ENCODE measurements around the gene DNAAF8.
A peak's percentile ranks its signal among the peaks of the same experiment; 100 is the strongest.

Gene DNAAF8

DNA sequence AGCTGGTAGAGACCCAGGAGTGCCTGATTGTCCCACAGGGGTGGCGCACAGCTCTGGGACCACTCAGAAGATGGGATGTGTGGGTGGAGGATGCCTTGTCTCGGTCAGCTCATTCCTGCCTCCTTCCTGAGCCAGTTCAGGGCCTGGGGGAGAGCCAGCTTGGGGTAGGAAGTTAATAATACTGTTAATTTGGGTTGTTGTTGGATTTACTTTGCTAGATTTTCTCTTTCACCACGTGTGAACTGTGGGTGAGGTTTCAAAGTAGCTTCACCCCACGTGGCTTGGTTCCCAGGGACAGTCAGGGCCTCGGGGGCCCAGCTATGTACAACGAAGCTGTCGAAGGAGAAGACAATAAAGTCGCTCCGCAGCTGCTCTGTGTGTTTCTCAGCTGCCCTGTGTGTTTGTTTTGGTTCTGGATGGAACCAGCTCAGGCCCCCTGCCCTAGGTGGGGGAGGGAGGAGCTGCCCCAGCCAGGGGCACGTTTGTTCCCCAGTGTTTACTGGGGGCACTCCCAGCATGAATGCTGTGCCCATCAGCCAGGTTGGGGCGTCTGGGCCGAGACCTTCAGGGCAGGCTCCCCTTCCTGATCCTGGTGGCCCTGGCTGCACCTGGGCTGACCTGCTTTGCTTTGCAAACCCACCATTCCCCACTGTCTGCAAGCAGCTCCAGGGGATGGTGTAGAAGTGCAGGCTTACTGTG lies 38.7 kb upstream of the DNAAF8 start:
- no peak for DNase-seq

DNA sequence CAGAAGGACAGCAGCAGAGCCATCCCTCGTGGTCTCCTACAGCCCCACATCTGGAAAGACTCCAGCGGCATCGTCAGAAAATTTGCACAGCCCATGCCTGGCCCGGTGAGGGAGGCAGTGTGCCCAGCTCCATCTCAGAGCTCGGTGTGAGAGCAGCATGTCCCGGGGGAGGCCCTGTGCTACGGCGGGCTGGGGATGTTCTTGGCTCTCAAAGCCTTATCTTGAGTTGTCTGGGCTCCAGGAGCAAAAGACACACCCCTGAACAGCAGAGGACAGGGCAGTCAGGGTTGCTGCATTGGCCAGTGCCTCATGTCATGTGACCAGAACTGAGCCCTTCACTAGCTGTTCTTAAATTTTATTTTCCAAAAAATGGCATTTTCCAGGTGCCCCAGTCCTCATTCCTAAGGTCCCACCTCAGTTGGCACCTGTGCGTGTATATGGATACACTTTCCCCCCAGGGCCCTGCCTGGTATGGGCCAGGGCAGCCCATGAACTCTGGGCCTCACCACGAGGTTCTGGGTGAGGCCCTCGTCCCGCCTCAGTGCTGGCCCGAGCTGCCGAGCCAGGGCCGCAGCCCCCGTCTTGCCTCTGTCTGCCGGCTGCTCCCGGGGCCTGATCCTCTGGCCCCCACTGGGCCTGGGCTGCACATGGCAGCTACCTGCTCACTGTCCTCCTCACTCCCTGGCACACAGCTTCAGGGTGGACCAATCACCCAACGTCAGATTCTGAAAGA lies 38.0 kb upstream of the DNAAF8 start:
- no peak for DNase-seq

DNA sequence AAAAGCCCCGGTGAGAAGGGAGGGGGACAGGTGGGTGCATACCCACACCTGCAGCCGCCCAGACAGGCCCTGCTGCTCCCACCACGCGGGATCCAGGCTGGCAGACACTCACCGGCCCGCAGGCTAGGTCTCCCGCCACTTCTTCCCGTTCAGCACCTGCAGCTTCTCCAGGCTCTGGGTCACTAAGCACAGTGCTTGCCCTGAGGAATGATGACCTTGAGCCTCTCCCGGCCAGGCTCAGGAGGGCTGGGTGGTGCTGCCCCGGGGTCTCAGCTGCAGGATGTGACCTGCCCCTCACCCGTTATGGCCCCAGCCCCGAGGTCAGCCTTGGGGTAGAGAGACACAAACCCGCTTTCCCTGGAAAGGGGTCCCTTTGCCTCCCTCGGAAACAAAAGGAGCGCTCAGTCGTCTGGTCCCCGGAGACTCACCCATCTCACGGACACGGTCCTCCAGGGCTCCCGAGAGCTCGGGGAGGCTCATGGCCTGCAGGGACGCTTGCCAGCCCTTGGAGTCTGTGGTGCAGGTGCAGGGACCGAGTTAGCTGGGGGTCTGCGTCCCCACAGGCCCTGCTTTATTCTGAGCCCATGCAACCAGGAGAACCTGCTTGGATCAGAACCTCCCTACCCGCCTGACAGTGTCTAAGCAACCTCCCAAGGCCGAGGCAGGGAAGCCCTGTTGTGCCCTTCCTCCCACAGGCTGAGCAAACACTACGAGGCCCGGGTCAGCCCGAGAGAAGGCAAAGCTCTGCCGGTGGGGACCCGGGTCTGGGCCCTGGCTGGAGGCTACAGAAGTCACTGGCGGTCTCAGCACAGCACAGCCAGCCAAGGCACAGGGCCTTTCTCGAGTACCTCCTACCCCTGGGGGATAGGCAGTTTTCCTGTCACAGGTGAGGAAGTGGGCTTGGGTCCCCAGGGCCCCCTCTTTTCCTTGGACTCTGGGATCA lies 37.2 kb upstream of the DNAAF8 start:
- DNase-seq = no peak

DNA sequence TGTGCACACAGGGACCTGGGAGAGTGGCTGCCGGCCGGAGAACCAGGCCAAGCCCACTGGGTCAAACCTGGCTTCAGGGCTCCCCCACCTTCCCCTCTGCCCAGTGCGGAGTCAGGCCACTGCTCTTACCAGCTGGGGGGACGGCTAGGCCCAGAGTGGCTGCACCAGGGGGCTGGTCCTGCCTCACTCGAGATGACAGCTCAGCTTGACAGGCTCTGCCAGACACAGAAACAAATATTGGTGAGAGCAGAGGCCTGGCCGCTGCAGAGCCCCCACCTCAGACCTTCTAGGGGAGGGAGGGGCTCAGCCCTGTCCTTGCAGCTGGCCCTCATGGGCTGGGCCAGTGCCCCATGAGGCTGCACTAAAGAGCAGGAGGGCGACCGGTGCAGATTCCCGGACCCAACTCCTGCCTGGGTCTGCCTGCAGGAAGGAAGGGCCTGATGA lies 36.5 kb upstream of the DNAAF8 start:
- DNase-seq = no peak

DNA sequence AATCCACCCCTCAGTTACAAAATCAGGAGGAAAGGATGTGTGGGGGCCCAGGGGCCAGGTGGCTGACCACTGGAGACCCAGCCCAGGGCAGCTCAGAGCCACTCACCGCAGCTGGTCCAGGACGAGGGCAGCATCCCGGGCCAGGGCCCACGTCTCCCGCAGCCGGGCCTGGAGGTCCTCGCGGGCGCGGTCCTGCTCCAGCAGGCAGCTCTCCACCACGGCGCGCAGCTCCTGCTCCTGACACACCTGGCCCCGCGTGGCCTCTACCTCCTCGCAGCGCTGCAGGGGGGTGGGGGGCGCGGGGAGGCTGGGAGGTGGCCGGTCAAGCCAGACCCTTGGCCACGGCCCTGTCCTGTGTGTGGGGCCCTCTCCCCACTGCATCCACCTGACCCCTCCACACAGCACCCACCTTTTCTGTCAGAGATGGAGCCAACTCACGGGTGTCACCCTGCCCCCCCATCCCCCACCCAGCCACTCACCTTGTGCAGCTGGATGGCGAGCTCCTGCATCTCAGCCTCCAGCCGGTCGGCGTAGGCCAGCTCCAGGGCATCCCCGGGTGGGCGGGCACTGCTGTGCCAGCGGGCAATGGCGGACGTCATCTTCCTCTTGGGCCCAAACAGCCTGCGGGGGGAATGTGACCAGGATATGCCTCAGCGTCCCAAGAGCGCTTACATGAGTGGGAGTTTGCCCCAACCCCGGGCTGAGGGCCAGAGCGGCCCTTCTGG lies 35.9 kb upstream of the DNAAF8 start:
- DNase-seq = no peak

DNA sequence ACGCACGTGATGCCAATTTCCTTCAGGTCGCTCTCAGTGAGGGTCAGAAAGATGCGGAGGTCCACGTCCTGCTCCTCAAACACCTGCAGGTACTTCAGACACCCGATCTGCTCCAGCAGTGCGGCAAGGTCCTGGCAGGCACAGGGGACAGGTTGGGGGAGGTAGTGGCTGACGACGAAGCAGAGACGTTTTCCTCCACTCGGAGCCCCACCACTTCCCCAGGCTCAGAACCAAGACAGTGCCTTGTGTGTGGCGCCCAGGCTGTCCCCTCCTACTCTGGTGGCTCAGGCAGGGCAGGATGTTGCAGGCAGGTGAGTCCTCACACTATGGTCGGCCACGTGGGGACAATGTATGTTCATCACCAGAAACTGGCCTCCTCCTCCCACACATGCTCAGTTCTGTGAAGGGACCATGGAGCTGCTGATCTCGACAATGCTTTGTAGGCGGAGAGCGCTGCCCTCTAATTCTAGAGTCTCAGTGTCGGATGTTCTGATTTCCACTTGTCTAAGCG lies 35.2 kb upstream of the DNAAF8 start:
- DNase-seq = no peak

DNA sequence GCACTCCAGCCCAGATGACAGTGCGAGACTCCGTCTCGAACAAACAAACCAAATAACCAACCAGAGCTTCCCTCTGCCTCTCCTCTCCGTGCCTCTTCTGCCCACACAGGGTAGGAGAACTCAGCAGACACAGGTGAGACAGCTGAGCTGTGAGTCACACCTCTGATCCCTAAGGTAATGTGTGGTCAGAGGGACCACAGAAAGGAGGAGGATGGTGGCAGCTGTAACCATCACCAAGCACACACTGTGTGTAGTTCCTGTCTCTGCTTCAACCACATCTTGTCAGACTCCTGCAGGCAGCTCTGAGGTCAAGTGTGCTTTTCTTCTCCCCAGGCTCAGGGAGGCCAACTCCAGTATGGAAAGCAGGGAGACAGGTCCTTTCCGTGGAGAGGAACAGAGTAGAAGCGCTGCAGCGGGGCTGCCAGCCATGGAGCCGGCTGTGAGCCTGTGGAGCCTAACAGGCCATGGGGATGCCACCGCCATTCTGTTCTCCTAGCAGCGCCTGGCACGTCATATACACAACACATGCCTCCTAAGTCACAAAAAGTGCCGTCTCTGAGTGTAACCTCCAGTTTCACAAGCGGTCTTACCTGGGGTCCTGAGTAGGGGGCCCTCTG lies 33.8 kb upstream of the DNAAF8 start:
- DNase-seq = peak; percentile 32

DNA sequence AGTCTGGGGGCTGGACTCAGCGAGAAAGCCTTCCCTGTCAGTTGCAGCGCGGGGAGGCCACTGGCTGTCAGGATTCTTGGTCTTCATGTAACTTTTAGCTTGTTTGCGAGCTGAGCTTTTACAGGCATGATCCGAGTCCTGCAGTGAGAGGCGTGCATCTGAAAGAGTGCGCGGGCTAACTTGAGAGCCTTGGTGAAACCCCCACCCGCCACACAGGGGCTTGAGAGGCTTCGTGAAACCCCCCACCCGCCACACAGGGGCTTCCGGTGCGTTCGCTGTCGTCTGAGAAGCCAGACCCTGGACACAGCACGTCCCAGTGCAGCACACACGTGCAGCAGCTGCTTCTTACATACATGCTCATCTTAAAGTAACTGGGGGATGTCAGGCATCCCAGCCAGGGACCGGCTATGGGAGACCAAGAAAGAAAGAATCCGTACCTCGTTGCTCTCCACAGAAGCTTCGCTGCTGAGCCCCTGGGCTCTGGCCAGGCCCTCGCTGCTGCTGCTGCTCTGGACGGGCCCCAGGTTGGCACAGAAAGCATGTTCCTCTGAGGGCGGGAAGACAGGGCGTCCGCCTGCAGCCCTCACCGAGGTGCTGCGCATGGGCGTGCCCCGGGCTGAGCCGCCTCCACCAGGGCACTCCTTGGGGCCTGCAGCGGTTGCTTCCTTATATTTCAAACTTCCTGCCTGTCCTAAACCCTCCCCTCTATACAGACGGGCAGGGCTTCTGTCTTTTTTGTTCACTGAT lies 33.2 kb upstream of the DNAAF8 start:
- no peak for DNase-seq

DNA sequence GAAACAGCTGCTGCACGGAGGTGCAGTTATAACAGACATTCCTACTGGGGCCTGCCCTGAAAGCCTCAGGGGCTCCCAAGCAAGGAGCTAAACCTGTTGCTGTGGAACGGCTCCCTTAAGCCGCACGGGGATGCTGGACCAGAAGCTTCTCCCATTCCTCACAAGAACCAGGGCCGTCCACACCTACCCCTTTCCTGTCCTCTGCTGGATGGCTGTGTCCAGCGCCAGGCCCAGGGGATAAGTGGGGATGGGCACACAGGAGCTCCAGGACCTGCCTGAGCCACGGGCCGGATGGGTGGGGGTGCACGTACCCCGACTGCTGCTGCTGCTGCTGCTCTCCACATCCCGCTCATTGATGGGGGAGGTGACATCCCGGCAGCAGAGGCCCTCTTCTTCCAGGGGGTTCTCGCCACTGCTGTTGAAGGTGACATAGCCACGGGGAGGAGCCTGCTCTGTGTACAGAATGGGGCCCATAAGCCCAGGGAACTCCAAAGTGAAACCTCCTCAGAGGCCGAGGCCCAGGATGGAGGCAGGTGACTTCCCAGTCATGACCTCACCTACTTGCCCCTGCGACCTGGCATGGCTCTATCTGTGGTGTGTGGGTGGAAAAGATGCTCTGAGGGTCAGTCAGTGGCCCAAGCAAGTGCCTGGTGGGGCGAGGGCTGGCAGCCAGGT lies 32.4 kb upstream of the DNAAF8 start:
- DNase-seq = no peak

DNA sequence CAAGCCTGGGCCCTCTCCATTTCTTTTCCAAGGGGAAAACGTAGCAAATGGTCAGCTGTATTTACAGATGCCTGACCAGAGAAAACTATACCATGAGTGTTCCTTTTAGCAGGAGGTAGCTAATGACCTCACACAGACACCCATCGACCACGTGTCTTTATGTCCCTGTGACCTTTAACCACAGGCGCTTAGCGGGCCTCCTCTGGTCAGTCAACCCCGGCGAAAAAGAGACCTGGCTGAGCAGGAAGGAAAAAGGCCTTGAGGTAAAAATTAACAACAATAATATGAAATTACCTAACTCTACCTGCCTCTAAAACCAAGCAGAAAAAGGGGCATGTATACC lies 31.9 kb upstream of the DNAAF8 start:
- DNase-seq = no peak

DNA sequence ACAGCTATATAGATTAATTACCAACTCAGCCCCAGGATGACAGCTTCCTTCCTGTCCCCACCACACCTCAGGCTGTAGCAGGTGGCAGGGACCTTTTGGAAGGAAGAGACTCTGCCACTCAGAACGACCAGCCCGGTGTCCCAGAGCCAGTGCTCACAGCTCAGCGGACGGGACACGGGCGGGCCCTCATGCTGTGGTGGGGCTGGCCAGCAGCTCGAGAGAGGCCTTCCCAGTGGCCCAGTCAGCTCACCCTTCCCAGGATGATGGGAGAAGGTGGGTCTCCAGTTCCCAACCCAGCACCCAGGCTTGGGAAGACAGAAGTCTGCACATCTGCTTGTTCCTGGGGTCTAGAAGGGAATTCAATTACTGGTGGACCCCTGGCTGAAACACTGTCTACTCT lies 30.4 kb upstream of the DNAAF8 start:
- no peak for DNase-seq

DNA sequence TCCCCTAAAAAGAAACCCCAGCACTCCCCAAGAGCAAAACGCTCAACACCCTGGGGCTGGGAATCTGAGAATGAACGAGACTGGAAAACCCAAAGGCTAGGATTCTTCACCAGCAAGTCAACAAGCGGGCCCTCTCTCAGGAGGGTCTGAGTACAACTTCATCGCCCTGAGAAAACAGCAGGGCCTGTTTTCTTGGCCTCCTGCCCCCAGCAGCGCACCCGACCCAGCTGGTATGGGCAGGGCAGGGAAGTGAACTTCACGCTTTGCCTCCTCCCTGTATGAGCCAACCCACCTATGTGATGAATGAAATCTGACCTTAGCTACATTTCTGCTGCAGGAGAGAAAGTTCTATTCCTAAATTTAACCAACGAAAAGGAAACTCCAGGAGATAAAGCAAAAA lies 29.8 kb upstream of the DNAAF8 start:
- DNase-seq = no peak

DNA sequence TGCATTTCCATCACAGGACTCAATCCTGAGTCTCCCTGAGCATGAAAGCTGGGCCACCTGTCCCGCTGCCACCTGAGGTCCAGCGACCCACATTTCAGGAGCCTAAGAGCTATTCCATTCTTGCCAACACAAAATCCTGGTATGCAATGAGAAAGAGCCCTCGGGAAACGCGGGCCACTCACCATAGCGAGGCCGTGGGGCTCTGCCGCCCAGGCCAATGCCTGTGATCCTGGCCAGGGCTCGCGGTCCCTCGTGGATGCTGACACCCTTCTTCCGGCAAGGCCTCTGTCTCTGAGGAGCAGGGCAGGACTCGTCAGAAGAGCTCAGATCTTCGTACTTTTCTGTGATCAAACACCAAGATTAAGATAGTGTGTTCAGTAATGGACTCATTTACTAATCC lies 29.4 kb upstream of the DNAAF8 start:
- DNase-seq = no peak

DNA sequence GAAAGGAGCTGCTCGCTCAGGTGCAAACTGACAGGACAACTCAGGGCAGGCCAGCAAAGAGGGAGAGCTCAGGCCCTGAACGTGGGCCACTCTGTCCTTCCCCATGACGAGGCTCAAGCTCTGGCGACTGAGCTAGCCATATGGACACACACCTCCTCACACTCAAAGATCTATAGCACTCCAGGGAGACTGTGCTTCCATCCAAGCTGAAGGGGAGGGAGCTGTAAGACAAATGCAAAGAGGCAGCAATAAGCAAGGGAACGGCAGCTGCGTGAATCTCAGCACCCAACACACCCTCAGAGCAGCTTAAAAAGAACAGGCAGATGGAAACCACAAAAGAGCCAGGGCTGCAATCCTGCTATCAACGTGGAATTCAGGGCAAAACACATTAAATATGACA lies 27.5 kb upstream of the DNAAF8 start:
- no peak for DNase-seq

DNA sequence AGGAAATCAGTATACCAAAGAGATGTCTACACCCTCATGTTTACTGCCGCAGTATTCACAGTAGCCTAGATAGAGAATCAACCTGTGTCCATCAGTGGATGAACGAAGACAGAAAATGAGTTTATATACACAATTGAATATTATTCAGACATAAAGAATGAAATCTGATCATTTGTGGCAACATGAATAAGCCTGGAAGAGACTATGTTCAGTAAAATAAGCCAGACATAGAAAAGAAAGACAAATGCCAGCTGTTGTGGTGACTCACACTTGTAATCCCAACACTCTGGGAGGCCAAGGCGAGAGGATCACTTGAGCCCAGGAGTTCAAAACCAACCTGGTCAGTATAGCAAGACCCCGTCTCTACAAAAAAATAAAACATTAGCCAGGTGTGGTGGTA lies 24.9 kb upstream of the DNAAF8 start:
- DNase-seq = no peak

DNA sequence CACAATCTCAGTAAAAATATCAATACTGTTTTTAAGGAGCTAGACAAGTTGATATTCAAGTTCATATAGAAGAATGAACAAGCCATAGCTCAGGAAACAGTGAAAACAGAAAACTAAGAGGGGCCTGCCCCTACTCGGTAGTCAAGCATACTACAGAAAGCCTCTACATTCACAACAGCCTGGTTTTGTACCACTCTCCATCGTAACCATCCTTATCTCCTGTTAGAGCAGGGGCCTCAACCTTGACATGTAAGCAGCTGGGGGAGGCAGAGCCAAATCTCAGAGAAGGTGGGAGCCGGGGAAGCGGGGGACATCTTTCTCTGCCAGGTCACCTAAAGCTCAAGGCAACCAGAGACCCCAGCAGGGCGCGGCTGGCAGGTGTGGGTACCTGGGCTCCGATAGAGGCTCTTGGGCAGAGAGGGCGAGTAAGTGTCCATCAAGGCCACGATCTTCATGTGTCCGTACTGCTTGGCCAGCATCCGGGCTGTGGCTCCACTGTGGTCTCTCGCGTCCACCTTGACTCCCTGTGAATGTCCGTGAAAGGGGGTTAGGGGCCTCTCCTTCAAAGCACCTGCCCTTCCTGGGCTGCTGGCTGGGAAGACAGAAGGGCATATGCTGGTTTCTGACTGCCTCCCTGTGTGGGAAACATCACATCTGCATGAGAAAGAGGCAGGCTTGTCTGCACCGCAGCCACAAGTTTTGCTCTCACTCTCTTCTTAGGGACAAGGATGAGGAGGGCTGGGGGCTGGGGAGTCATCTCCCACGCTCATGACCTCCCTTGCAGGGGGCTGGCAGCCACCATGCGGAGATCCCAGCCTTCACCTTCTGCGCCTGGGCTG lies 20.5 kb upstream of the DNAAF8 start:
- no peak for DNase-seq

DNA sequence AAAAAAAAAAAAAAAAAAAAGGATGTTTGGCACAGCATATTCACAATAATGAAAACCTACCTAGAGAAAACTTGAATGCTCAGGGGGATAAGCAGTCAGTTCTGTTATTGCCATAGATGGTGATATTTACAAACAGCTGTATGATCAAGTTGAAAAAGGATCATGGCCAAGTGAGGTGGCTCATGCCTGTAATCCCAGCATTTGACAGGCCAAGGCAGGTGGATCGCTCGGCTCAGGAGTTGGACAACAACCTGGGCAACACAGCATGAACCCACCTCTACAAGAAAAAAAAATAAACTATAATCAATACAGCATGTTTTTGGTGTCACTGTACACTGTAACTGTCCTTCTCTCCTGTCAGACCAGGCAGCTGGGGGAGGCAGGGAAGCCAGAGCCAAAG lies 19.3 kb upstream of the DNAAF8 start:
- no peak for DNase-seq

DNA sequence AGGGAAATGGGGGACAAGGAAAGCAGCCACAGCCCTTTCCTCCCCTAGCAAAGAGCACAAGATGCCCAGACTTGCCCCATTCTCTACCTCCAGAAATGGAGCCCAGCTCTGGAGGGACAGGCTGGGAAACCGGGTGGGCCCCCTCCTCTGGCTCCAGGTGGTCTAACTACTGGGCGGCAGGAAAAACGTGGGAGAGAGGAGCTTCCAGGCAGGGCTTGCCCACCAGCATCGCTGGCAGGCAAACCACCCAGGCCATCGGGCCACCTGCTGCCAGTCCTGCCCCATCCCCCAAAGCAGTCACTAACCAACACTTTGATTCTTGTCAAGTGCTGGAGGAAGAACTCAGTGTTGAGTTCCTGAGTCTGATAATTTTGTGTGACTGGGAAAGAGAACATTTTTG lies 15.9 kb upstream of the DNAAF8 start:
- no peak for DNase-seq

DNA sequence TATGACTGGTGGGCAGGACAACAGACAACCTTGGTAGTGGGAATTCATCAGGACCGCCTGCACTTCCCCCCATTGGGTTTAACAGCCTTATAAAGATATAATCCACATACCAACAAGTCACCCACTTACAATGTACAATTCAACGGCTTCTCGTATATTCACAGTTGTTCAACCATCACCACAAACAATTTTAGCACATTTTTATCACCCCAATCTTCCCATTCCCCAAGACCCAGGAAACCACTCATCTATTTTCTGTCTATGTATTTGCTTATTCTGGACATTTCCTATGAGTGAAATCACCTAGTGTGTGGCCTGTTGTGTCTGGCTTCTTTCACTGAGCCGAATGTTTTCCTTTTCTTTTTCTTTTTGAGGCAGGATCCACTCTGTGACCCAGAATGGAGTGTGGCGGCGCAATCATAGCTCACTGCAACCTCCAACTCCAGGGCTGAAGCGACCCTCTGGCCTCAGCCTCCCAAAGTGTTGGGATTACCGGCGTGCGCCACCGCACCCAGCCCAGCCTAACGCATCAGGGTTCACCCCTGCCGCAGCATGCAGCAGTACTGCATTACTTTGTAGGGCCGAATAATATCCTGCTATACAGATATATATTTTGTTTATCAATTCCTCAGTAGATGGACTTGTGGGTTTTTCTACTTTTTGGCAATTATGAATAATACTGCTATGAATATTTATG lies 11.1 kb upstream of the DNAAF8 start:
- DNase-seq = no peak
